Activated CD8-positive, alpha-beta memory T cell treated with anti-CD3 and anti-CD28 coated beads for 36 hours (primary cell): ENCODE data around the gene PCDHGA8. TPM values are rescaled to one million over a fixed set of nuclear protein-coding genes. Genes with fewer than 3 reads are reported as not detected.
"Not testable (repeated sequence)": the region's sequence is repeated elsewhere in the genome, so short reads cannot be mapped to it uniquely, and the experiment has no call there.

ENCODE experiments used
- CTCF ChIA-PET: fragments of 350-600 bp; sonication (Branson Sonifier 250); formaldehyde crosslinking; loops from one replicate; lab custom pipeline; 2021; ENCODE audit warnings: antibody characterized with exemption; lab: Charles Lee
- POLR2A ChIA-PET: fragments of 350-600 bp; sonication (Branson Sonifier 250); formaldehyde crosslinking; loops from one replicate; lab custom pipeline; 2021; ENCODE audit warnings: antibody characterized with exemption; lab: Charles Lee
- total RNA-seq, 2 experiments: library from RNA; stranded (reverse); gene quantifications; one replicate each; pipeline ENCODE4 v1.2.3, GENCODE V29; 2021

PCDHGA8 gene
- total RNA-seq, 2 experiments from 2014 or later = not detected

DNA sequence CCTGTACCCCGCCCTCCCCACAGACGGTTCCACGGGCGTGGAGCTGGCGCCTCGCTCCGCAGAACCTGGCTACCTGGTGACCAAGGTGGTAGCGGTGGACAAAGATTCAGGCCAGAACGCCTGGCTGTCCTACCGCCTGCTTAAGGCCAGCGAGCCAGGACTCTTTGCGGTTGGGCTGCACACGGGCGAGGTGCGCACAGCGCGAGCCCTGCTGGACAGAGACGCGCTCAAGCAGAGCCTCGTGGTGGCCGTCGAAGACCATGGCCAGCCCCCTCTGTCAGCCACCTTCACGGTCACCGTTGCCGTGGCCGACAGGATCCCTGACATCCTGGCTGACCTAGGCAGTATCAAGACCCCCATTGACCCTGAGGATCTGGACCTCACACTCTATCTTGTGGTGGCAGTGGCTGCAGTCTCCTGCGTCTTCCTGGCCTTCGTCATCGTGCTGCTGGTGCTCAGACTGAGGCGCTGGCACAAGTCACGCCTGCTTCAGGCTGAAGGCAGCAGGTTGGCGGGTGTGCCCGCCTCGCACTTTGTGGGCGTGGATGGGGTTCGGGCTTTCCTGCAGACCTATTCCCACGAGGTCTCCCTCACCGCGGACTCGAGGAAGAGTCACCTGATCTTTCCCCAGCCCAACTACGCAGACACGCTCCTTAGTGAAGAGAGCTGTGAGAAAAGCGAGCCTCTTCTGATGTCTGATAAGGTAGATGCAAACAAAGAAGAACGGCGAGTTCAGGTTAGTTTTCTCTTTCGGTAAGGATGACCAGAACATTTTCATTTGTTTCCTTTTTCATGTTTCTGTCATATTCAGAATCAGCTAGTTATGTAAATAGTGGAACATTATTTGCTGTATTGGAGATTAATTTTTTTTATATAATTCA lies 26.2 kb upstream of the PCDHGA8 start:
- POLR2A ChIA-PET = no interaction called here
- CTCF ChIA-PET = no interaction called here

DNA sequence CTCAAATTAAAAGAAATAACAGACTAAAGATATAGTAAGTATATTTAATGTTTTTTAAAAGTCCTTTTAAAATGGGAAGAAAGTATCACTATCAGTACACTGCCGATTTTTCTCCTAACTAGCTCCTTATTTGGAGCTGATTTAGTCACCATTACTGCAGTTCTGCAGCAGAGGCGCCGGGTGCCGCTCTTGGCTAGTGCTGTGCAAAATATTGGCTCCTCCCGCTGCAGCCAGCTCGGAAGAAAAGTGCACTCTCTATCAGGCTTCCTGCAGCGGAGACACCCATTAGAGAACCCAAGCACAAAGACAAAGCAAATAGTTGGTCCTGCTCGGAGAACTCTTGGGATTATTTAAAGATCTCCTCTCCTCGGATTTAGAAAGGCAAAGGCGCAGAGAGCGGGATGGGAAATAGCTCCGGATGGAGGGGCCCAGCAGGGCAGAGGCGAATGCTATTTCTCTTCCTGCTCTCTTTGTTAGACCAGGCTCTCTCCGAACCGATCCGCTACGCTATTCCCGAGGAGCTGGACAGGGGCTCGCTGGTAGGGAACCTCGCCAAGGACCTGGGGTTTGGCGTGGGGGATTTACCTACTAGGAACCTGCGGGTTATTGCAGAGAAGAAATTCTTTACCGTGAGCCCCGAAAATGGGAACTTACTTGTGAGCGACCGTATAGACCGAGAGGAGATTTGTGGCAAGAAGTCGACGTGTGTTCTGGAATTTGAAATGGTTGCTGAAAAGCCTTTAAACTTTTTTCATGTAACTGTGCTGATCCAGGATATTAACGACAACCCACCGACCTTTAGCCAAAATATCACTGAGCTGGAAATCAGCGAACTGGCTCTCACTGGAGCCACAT lies 22.2 kb upstream of the PCDHGA8 start, which contains the start of gene PCDHGB3:
TSS of gene PCDHGB3 (plus strand) at position 249 of the 855 bp plus-strand sequence. CDS start at position 402, 153 bp downstream.
- POLR2A ChIA-PET = no interaction called here
- CTCF ChIA-PET = interaction anchor here (1.0 to 1.1 kb wide), 2 partner anchors 50 to 188 kb away, joined by 3 read pairs; no protein-coding TSS in a partner anchor

DNA sequence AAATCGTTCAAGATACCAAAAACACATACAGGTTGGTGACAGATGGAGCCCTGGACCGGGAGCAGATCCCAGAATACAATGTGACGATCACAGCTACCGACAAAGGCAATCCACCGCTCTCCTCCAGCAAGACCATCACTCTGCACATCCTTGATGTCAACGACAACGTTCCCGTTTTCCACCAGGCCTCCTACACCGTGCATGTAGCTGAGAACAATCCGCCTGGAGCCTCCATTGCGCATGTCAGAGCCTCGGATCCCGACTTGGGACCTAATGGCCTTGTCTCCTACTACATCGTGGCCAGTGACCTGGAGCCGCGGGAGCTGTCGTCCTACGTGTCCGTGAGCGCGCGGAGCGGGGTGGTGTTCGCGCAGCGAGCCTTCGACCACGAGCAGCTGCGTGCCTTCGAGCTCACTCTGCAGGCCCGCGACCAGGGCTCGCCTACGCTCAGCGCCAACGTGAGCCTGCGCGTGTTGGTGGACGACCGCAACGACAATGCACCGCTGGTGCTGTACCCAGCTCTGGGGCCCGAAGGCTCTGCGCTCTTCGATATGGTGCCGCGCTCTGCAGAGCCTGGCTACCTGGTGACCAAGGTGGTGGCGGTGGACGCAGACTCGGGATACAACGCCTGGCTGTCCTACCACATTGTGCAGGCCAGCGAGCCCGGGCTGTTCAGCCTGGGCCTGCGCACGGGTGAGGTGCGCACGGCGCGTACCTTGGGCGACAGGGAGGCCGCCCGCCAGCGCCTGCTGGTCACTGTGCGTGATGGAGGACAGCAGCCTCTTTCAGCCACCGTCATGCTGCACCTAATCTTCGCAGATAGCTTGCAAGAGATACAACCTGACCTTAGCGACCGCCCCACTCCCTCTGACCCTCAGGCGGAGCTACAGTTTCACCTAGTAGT lies 20.6 kb upstream of the PCDHGA8 start:
- POLR2A ChIA-PET = no interaction called here

DNA sequence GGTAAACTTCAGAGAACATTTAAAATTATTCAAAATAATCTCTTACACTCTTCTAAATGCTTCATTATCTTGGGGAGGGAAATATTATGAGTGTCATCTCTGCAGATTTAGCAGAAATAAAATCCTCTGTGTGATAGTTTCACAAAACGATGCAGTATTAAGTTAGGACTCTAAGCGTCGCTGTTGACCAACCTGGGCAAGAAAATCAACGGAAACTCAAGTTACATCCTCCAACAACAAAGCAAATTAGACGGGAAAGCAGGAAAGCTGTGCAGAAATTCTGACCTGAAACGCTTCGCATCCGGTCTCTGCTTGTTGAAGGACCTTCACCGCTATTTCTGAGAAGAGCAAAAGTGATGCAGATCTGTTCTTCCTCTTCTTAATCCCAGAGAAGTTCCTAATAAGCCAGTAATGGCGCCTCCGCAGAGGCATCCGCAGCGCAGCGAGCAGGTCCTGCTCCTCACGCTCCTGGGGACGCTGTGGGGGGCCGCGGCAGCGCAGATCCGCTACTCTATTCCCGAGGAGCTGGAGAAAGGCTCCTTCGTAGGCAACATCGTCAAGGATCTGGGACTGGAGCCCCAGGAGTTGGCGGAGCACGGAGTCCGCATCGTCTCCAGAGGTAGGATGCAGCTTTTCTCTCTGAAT lies 18.6 kb upstream of the PCDHGA8 start, which contains the start of gene PCDHGA6:
TSS of gene PCDHGA6 (plus strand) at position 219 of the 645 bp plus-strand sequence. CDS start at position 412, 193 bp downstream.
- POLR2A ChIA-PET = no interaction called here
- CTCF ChIA-PET = interaction anchor here (0.6 kb wide), 1 partner anchor 387 kb away, joined by 3 read pairs; no protein-coding TSS in a partner anchor

More for the DNA sequence above, 20.6 kb upstream of the PCDHGA8 start:
- CTCF ChIA-PET = no interaction called here

DNA sequence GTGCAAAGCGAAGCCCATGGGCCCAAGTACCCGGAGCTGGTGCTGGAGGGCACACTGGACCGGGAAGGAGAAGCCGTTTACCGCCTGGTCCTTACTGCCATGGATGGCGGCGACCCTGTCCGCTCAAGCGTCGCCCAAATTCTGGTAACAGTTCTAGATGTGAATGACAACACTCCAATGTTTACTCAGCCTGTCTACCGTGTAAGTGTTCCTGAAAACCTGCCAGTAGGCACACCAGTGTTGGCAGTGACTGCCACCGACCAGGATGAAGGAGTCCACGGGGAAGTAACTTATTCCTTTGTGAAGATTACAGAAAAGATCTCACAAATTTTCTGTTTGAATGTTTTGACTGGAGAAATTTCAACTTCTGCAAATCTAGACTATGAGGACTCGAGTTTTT lies 17.8 kb upstream of the PCDHGA8 start:
- ChIA-PET CTCF (interaction anchor here (0.6 to 1.1 kb wide), 2 partner anchors 12 to 387 kb away, joined by 3 to 4 read pairs; no protein-coding TSS in a partner anchor), POLR2A (no interaction called here)

DNA sequence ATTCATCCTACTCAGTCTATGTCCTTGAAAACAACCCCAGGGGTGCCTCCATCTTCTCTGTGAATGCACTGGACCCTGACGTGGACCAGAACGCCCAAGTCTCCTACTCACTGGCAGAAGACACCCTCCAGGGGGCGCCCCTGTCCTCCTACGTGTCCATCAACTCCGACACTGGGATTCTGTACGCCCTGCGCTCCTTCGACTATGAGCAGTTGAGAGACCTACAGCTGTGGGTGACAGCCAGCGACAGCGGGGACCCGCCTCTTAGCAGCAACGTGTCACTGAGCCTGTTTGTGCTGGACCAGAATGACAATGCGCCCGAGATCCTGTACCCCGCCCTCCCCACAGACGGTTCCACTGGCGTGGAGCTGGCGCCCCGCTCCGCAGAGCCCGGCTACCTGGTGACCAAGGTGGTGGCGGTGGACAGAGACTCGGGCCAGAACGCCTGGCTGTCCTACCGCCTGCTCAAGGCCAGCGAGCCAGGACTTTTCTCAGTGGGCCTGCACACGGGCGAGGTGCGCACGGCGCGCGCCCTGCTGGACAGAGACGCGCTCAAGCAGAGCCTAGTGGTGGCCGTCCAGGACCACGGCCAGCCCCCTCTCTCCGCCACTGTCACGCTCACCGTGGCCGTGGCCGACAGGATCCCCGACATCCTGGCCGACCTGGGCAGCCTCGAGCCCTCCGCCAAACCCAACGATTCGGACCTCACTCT lies 16.8 kb upstream of the PCDHGA8 start:
- CTCF ChIA-PET = interaction anchor here (1.1 kb wide), 1 partner anchor 11 kb away, joined by 4 read pairs; no protein-coding TSS in a partner anchor
- POLR2A ChIA-PET = not testable (repeated sequence)

DNA sequence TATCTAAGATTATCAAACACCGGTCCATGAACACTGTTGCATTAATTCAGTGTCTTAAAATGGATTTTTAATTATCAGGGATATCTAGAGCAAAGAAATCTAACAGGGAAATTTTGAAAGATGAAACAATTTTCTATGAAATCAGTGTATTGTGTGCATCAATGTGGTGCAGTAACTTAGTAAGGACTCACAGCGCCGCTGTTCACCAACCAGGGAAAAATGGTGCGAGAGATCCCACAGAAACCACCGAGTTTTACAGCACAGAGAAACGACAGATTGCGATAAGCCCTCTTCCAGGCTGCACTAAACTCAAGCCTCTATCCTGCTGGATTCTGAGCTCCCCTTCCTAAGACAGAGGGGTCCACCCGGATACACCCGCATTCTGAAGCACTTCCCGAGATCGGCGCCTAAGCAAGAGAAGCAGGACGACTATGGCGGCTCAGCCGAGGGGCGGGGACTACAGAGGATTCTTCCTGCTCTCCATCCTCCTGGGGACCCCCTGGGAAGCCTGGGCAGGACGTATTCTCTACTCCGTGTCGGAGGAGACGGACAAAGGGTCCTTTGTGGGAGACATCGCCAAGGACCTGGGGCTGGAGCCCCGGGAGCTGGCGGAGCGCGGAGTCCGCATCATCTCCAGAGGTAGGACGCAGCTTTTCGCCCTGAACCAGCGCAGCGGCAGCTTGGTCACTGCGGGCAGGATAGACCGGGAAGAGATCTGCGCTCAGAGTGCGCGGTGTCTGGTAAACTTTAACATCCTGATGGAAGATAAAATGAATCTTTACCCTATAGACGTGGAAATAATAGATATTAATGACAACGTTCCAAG lies 9.8 kb upstream of the PCDHGA8 start, which contains the start of gene PCDHGA7:
TSS of gene PCDHGA7 (plus strand) at position 274 of the 826 bp plus-strand sequence. CDS start at position 432, 158 bp downstream.
- POLR2A ChIA-PET = no interaction called here
- CTCF ChIA-PET = no interaction called here

DNA sequence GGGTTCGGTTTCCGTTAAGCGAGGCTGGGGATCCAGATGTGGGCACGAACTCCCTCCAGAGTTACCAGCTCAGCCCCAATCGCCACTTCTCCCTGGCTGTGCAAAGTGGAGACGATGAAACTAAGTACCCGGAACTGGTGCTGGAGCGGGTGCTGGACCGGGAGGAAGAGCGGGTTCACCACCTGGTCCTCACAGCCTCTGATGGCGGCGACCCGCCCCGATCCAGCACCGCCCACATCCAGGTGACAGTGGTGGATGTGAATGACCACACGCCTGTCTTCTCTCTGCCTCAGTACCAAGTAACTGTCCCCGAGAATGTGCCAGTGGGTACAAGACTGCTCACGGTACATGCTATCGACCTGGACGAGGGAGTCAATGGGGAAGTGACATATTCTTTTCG lies 9.1 kb upstream of the PCDHGA8 start:
- ChIA-PET POLR2A (no interaction called here), CTCF (no interaction called here)

DNA sequence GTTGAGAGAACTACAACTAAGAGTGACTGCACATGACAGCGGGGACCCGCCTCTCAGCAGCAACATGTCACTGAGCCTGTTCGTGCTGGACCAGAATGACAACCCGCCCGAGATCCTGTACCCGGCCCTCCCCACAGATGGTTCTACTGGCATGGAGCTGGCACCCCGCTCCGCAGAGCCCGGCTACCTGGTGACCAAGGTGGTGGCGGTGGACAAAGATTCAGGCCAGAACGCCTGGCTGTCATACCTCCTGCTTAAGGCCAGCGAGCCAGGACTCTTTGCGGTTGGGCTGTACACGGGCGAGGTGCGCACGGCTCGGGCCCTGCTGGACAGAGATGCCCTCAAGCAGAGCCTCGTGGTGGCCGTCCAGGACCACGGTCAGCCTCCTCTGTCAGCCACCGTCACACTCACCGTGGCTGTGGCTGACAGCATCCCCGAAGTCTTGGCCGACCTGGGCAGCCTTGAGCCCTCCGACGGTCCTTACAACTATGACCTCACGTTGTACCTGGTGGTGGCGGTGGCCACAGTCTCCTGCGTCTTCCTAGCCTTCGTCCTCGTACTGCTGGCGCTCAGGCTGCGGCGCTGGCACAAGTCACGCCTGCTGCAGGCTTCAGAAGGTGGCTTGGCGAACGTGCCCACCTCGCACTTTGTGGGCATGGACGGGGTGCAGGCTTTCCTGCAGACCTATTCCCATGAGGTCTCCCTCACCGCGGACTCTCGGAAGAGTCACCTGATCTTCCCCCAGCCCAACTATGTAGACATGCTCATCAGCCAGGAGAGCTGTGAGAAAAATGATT lies 7.8 kb upstream of the PCDHGA8 start:
- ChIA-PET POLR2A (no interaction called here), CTCF (no interaction called here)

DNA sequence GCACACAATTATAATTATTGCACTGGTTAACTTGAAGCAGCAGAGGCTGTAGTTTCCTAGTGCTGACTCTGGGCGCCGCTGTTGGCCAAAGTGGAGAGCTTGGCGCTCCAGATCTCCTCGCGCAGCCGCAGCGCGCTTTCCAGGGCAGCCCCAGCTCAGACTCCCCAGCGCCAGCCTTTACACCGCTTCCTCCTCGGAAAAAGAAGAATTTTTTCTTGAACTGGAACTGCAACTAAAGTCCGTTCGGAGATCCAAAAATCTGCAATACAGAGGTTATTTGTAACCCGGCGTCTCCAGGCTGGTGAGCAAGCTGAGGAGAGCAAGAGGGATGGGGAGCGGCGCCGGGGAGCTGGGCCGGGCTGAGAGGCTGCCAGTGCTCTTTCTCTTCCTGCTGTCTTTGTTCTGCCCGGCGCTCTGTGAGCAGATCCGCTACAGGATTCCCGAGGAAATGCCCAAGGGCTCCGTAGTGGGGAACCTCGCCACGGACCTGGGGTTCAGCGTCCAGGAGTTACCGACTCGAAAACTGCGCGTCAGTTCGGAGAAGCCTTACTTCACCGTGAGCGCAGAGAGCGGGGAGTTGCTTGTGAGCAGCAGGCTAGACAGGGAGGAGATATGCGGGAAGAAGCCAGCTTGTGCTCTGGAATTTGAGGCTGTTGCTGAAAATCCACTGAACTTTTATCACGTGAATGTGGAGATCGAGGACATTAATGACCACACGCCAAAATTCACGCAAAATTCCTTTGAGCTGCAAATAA lies 4.7 kb upstream of the PCDHGA8 start, which contains the start of gene PCDHGB4:
TSS of gene PCDHGB4 (plus strand) at position 142 of the 755 bp plus-strand sequence. CDS start at position 329, 187 bp downstream.
- CTCF ChIA-PET = interaction anchor here (1.0 kb wide), 1 partner anchor 43 kb away, joined by 4 read pairs; the partner anchor contains the start of gene PCDHGA12
- POLR2A ChIA-PET = not testable (repeated sequence)

DNA sequence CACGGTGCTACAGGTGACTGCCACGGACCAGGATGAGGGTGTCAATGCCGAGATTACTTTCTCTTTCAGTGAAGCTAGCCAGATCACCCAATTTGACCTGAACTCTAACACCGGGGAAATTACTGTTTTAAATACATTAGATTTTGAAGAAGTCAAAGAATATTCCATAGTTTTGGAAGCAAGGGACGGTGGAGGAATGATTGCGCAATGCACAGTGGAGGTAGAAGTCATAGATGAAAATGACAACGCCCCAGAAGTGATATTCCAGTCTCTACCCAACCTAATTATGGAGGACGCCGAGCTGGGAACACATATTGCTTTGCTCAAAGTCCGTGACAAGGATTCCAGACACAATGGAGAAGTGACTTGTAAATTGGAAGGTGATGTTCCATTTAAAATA lies 3.8 kb upstream of the PCDHGA8 start:
- ChIA-PET CTCF (no interaction called here), POLR2A (no interaction called here)

DNA sequence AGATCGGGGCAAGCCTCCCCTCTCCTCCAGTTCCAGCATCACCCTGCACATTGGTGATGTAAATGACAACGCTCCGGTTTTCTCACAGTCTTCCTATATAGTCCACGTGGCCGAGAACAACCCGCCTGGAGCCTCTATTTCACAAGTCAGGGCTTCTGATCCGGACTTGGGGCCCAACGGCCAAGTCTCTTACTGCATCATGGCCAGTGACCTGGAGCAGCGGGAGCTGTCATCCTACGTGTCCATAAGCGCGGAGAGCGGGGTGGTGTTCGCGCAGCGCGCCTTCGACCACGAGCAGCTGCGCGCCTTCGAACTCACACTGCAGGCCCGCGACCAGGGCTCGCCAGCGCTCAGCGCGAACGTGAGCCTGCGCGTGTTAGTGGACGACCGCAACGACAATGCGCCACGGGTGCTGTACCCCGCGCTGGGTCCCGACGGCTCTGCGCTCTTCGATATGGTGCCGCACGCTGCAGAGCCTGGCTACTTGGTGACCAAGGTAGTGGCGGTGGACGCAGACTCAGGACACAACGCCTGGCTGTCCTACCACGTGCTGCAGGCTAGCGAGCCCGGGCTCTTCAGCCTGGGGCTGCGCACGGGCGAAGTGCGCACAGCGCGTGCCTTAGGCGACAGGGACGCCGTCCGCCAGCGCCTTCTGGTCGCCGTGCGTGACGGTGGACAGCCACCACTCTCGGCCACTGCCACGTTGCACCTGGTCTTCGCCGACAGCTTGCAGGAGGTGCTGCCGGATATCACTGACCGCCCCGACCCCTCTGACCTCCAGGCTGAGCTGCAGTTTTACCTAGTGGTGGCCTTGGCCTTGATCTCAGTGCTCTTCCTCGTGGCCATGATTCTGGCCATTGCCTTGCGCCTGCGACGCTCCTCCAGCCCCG lies 3.0 kb upstream of the PCDHGA8 start:
- CTCF ChIA-PET = interaction anchor here (1.1 kb wide), 1 partner anchor 132 kb away, joined by 3 read pairs; no protein-coding TSS in a partner anchor

DNA sequence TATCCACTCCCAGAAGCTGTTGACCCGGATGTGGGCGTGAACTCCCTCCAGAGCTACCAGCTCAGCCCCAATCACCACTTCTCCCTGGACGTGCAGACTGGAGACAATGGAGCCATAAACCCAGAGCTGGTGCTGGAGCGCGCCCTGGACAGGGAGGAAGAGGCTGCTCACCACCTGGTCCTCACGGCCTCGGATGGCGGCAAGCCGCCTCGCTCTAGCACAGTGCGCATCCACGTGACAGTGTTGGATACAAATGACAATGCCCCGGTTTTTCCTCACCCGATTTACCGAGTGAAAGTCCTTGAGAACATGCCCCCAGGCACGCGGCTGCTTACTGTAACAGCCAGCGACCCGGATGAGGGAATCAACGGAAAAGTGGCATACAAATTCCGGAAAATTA lies 834 bp downstream of the PCDHGA8 start:
- ChIA-PET POLR2A (no interaction called here), CTCF (no interaction called here)

More for the DNA sequence above, 3.0 kb upstream of the PCDHGA8 start:
- POLR2A ChIA-PET = no interaction called here
